ENCODE results near the gene PDSS1.
"Not testable (repeated sequence)": the region's sequence is repeated elsewhere in the genome, so short reads cannot be mapped to it uniquely, and the experiment has no call there.

The PDSS1 gene

GRCh38 chr10:26743091-26743490 is 45.6 kb downstream of the PDSS1 start:
- no peak for DNase-seq

- no peak for DNase-seq
Measured at GRCh38 chr10:26743841-26744240, 46.3 kb downstream of the PDSS1 start.

GRCh38 chr10:26746061-26746460 is 48.6 kb downstream of the PDSS1 start:
- no peak for DNase-seq

- DNase-seq = no peak
Measured at GRCh38 chr10:26755443-26755903, 58.0 kb downstream of the PDSS1 start.

GRCh38 chr10:26759008-26759407 is 61.5 kb downstream of the PDSS1 start:
- no peak for DNase-seq

GRCh38 chr10:26765549-26765948 is 68.0 kb downstream of the PDSS1 start:
- DNase-seq = no peak

- DNase-seq = no peak
Measured at GRCh38 chr10:26770069-26770468, 72.6 kb downstream of the PDSS1 start.

- DNase-seq = no peak
Measured at GRCh38 chr10:26773633-26774032, 76.1 kb downstream of the PDSS1 start.

GRCh38 chr10:26776258-26776657 is 78.8 kb downstream of the PDSS1 start:
- no peak for DNase-seq

- DNase-seq = no peak
Measured at GRCh38 chr10:26777686-26778085, 80.2 kb downstream of the PDSS1 start.

GRCh38 chr10:26779176-26779860 is 81.8 kb downstream of the PDSS1 start:
- DNase-seq = no peak

- DNase-seq = no peak
Measured at GRCh38 chr10:26780106-26780792, 82.7 kb downstream of the PDSS1 start.

- DNase-seq = no peak
Measured at GRCh38 chr10:26780793-26781601, 83.5 kb downstream of the PDSS1 start.

- DNase-seq = no peak
Measured at GRCh38 chr10:26781797-26782196, 84.3 kb downstream of the PDSS1 start.

GRCh38 chr10:26787362-26787761 is 89.9 kb downstream of the PDSS1 start:
- no peak for DNase-seq

- not testable (repeated sequence) for DNase-seq
Measured at GRCh38 chr10:26789779-26790178, 92.3 kb downstream of the PDSS1 start.

- no peak for DNase-seq
Measured at GRCh38 chr10:26790221-26790995, 92.9 kb downstream of the PDSS1 start.

- DNase-seq = no peak
Measured at GRCh38 chr10:26792758-26793495, 95.4 kb downstream of the PDSS1 start.
